Mononuclear cell (primary cell): Measurements from ENCODE around the gene PXYLP1. TPM values are rescaled to one million over a fixed set of nuclear protein-coding genes. Genes with fewer than 3 reads are reported as not detected.

ENCODE experiments used
- H3K27me3 ChIP-seq: 2 replicates; pipeline ENCODE4 v1.6.0; 2011; ENCODE audit warnings: low read length, control low read depth; ENCODE audit not compliant: insufficient read depth
- H3K4me1 ChIP-seq: 2 replicates; pipeline ENCODE4 v1.5.1; 2011; ENCODE audit warnings: mild to moderate bottlenecking, low read length, control low read depth; ENCODE audit not compliant: insufficient read depth
- H3K4me3 ChIP-seq: 2 replicates; pipeline ENCODE4 v1.5.1; 2011; ENCODE audit warnings: mild to moderate bottlenecking, low read length, moderate library complexity
- H3K9me3 ChIP-seq: 2 replicates; pipeline ENCODE4 v1.5.1; 2011; ENCODE audit warnings: low read depth, mild to moderate bottlenecking, control low read depth, low read length
- total RNA-seq: library from RNA; depleted of rRNA; stranded (reverse); fragments of >200 nt; gene quantifications from one replicate; pipeline ENCODE4 v1.2.3, GENCODE V29; 2012

Gene PXYLP1
- total RNA-seq, 1 donor, result 19.8 TPM

- H3K4me3 ChIP-seq, result no peak overlapping the region
- peaks cover 30% of the 10 kb centered on the region for H3K4me1 ChIP-seq
- H3K9me3 ChIP-seq, result peaks cover 3% of the 10 kb centered on the region
- no peaks in the 10 kb centered on the region for H3K27me3 ChIP-seq
These were observed 13.3 kb upstream of the PXYLP1 start for GRCh38 chr3:141218162-141218835.

GRCh38 chr3:141218926-141219325 is 12.7 kb upstream of the PXYLP1 start:
- Histone ChIP-seq H3K9me3 (peaks cover 6% of the 10 kb centered on the region), H3K27me3 (no peaks in the 10 kb centered on the region), H3K4me1 (peaks cover 30% of the 10 kb centered on the region), H3K4me3 (no peak overlapping the region)

GRCh38 chr3:141223673-141224166 is 7.9 kb upstream of the PXYLP1 start:
- Histone ChIP-seq H3K4me3 (no peak overlapping the region), H3K4me1 (peaks cover 12% of the 10 kb centered on the region), H3K9me3 (peaks cover 6% of the 10 kb centered on the region), H3K27me3 (no peaks in the 10 kb centered on the region)

DNA sequence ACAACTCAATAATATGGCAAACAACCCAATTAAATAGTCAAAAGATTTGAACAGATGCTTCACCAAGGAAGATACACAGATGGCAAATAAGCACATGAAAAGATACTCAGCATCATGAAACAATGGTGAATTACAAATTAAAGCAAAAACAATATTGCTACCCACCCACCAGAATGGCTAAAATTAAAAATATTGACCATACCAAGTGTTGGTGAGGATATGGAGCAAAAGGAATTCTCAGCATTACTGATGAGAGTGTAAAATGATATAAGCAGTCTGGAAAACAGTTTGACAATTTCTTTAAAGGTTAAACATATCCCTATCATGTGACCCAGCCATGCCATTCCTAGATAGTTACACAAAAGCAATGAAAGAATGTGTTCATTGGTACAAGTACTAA is 5.7 kb upstream of the PXYLP1 start:
- Histone ChIP-seq H3K9me3 (peaks cover 6% of the 10 kb centered on the region), H3K4me1 (peaks cover 9% of the 10 kb centered on the region), H3K4me3 (no peak overlapping the region), H3K27me3 (no peaks in the 10 kb centered on the region)

GRCh38 chr3:141227216-141227615 is 4.4 kb upstream of the PXYLP1 start:
- no peak overlapping the region for H3K4me3 ChIP-seq
- H3K27me3 ChIP-seq, result no peaks in the 10 kb centered on the region
- H3K9me3 ChIP-seq, result peaks cover 6% of the 10 kb centered on the region
- H3K4me1 ChIP-seq, result peaks cover 12% of the 10 kb centered on the region

DNA sequence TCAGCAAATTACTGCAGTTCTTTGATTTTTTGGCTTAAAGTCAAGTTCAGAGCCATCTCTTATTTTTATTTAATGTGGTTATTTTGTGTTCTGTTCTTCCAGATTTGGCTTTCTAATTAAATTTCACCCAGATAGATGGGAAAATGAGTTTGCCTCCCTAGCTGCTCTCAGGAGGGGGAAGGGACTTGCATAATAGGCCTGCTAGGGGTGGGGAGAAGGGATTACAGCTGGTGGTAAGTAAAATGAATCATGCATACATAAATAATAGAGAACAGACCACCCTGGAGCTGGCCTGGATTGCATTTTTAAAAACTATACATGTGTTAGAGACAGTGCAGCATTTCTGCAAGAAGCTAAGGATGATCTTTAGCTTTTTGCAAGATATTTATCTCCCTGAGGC is 3.9 kb upstream of the PXYLP1 start:
- Histone ChIP-seq H3K4me3 (no peak overlapping the region), H3K4me1 (peaks cover 17% of the 10 kb centered on the region), H3K9me3 (peaks cover 6% of the 10 kb centered on the region), H3K27me3 (no peaks in the 10 kb centered on the region)

GRCh38 chr3:141228395-141228794 is 3.2 kb upstream of the PXYLP1 start:
- peaks cover 24% of the 10 kb centered on the region for H3K4me1 ChIP-seq
- H3K4me3 ChIP-seq, result no peak overlapping the region
- H3K9me3 ChIP-seq, result peaks cover 3% of the 10 kb centered on the region
- no peaks in the 10 kb centered on the region for H3K27me3 ChIP-seq

- H3K27me3 ChIP-seq, result no peaks in the 10 kb centered on the region
- no peak overlapping the region for H3K4me3 ChIP-seq
- H3K9me3 ChIP-seq, result no peaks in the 10 kb centered on the region
- H3K4me1 ChIP-seq, result peaks cover 31% of the 10 kb centered on the region
These were observed 2.5 kb upstream of the PXYLP1 start for GRCh38 chr3:141229132-141229531.

- H3K9me3 ChIP-seq, result no peaks in the 10 kb centered on the region
- H3K4me1 ChIP-seq, result peaks cover 43% of the 10 kb centered on the region
- no peak overlapping the region for H3K4me3 ChIP-seq
- H3K27me3 ChIP-seq, result no peaks in the 10 kb centered on the region
These were observed 1.3 kb upstream of the PXYLP1 start for GRCh38 chr3:141230293-141230692.

GRCh38 chr3:141231952-141232823 is 563 bp downstream of the PXYLP1 start:
- H3K4me1 ChIP-seq, result peaks cover 54% of the 10 kb centered on the region
- H3K27me3 ChIP-seq, result no peaks in the 10 kb centered on the region
- H3K9me3 ChIP-seq, result no peaks in the 10 kb centered on the region
- peak overlapping the region; percentile 61 for H3K4me3 ChIP-seq

GRCh38 chr3:141233457-141234161 is 2.0 kb downstream of the PXYLP1 start:
- Histone ChIP-seq H3K9me3 (no peaks in the 10 kb centered on the region), H3K4me3 (no peak overlapping the region), H3K4me1 (peaks cover 61% of the 10 kb centered on the region), H3K27me3 (no peaks in the 10 kb centered on the region)

DNA sequence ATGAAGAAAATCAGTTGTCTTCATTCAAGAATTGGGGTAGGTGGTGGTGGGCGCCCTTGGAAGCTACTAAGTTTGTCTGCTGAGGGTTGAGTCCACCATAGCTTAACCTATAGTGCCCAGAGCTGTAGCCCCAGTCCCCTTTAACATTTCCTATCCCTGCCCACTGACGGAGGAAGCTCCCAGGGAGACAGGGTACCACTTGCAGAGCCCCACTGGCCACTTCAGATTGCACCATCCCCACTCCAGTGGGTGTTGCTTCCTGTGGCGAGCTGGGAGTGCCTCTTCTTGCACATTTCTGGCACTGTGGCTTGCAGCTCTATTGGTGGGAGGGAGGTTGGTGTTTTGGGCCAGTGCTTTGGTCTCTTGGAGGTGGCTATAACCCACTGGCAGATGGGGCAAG is 2.7 kb downstream of the PXYLP1 start:
- Histone ChIP-seq H3K27me3 (no peaks in the 10 kb centered on the region), H3K9me3 (no peaks in the 10 kb centered on the region), H3K4me1 (peaks cover 61% of the 10 kb centered on the region), H3K4me3 (no peak overlapping the region)

DNA sequence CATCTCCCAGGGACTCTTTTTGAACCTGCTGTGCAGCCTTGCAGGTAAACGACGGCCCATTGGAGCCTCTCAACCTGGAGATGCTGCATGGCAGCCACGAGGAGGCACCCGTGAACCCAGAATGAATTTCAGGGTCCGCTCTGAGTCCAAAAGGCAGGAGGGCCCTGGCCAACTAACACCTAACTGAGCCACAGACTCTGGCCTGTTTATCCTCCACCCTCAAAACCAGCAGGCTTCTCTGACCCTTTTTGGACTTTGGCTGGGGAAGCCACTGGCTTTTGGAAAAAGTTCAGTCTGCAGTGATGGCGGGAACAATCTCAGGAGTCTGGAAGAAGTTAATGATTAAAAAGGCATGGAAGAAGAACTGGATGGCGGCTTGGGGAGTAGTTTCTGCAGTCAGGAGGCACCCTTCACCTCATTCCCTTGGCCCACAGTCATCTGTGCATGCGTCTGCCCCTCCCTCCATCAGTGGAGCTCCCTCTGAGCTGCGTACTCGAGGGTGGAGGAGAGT is 4.1 kb downstream of the PXYLP1 start:
- peaks cover 54% of the 10 kb centered on the region for H3K4me1 ChIP-seq
- no peaks in the 10 kb centered on the region for H3K9me3 ChIP-seq
- no peak overlapping the region for H3K4me3 ChIP-seq
- no peaks in the 10 kb centered on the region for H3K27me3 ChIP-seq

- H3K27me3 ChIP-seq, result no peaks in the 10 kb centered on the region
- peaks cover 49% of the 10 kb centered on the region for H3K4me1 ChIP-seq
- no peaks in the 10 kb centered on the region for H3K9me3 ChIP-seq
- no peak overlapping the region for H3K4me3 ChIP-seq
These were observed 4.7 kb downstream of the PXYLP1 start for GRCh38 chr3:141236361-141236760.
